Esophagus muscularis mucosa (tissue), 4 donors: ENCODE results near the gene NIPBL. TPM values are rescaled to one million over a fixed set of nuclear protein-coding genes. Genes with fewer than 3 reads are reported as not detected.

Experiments
- DNase-seq: peaks from one replicate; pipeline ENCODE4 v3.0.0-alpha.2; 2017; ENCODE audit errors: extremely low spot score
- H3K27ac ChIP-seq, 4 donors: fragments of 200-600 bp; sonication (generic); replicated peaks in 1 of 4; 1 replicate in 3 of 4; 2 replicates in 1 of 4; pipeline ENCODE4 v1.5.1; 2016 to 2019; ENCODE audit warnings: mild to moderate bottlenecking in 1 of 4
- H3K27me3 ChIP-seq, 4 donors: fragments of 200-600 bp; sonication (generic); one replicate each; pipeline versions ENCODE4 v1.5.1 to v1.6.0; 2016 to 2019
- H3K36me3 ChIP-seq, 4 donors: fragments of 200-600 bp; sonication (generic); one replicate each; pipeline ENCODE4 v1.5.1; 2016 to 2019
- H3K4me1 ChIP-seq, 4 donors: fragments of 200-600 bp; sonication (generic); one replicate each; pipeline ENCODE4 v1.5.1; 2016 to 2019
- H3K4me3 ChIP-seq, 4 donors: fragments of 200-600 bp; sonication (generic); 1 replicate in 2 of 4; 2 replicates in 2 of 4; pipeline ENCODE4 v1.5.1; 2016 to 2019; ENCODE audit warnings: mild to moderate bottlenecking in 4 of 4, moderate library complexity in 1 of 4
- H3K9me3 ChIP-seq, 4 donors: fragments of 200-600 bp; sonication (generic); 1 replicate in 3 of 4; 2 replicates in 1 of 4; pipeline ENCODE4 v1.5.1; 2016 to 2019
- EP300 ChIP-seq: sonication (generic); formaldehyde crosslinking; IDR thresholded peaks from one replicate; pipeline ENCODE4 v1.6.1; 2017; ENCODE audit warnings: antibody characterized with exemption
- POLR2A ChIP-seq: fragments of 450-650 bp; IDR thresholded peaks from one replicate; pipeline ENCODE4 v1.6.1; 2017; ENCODE audit warnings: antibody characterized with exemption, moderate library complexity, mild to moderate bottlenecking, low read depth
- POLR2AphosphoS5 ChIP-seq, 2 donors: sonication (generic); formaldehyde crosslinking; IDR thresholded peaks; one replicate each; pipeline ENCODE4 v1.6.1; 2017; ENCODE audit warnings: antibody characterized with exemption in 2 of 2
- WGBS: methylation state at CpG from one replicate; pipeline ENCODE4 v1.1.5; 2018; 5-methylcytosine and 5-hydroxymethylcytosine counted together
- intact Hi-C: fragments of 100-400 bp; cut with DNase I; formaldehyde crosslinking; loops from one replicate; pipeline ENCODE4 v1.15.1; 2023
- total RNA-seq, 4 donors: library from RNA; depleted of rRNA; stranded (reverse); fragments of >200 nt; gene quantifications; one replicate each; pipeline versions ENCODE4 v1.1.0 to v1.2.1, GENCODE V29; 2016
- TF ChIP-seq, protein P1 (sequence below), 3 experiments: fragments of 200-600 bp in 2 of 3; fragments of 450-650 bp in 1 of 3; sonication (generic) in 2 of 3; IDR thresholded peaks; one replicate each; pipeline ENCODE4 v1.5.1; 2017 to 2019; ENCODE audit warnings: antibody characterized with exemption in 3 of 3, mild to moderate bottlenecking in 2 of 3, moderate library complexity in 1 of 3

The NIPBL gene
- total RNA-seq, 4 donors from 2014 or later = 38.9 to 50.3 (median 40.0) TPM

DNA sequence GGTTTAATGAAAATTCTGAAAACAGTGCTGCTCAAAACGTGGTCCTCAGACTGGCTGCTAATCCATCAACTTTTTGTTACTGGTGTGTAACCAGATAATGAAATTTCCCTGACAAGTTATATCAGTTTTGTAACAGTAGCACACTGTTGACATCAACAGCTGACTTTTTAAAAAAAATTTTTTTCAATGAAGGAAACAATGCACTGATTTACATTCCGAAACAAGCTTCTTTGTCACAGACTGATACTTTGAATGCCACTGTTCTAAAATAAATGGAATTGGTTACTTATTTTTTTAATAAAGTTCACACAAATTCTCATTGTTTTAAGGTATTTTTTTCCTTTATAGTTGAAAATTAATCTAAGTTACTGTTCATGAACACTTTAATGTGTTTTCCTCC lies 169.1 kb downstream of the NIPBL start:
- Histone ChIP-seq H3K4me3 (no peak overlapping the region), H3K9me3 (no peaks in the 10 kb centered on the region), H3K4me1 (peaks cover 0 to 1% (median 0%) of the 10 kb centered on the region in 4 donors), H3K27ac (no peak overlapping the region), H3K27me3 (no peaks in the 10 kb centered on the region), H3K36me3 (peaks cover 20 to 94% (median 69%) of the 10 kb centered on the region in 4 donors)
- intact Hi-C loops = no loop called here
- WGBS = 88% methylated on average over 2 of the region's 2 CpGs
- TF ChIP-seq, protein P1, sequence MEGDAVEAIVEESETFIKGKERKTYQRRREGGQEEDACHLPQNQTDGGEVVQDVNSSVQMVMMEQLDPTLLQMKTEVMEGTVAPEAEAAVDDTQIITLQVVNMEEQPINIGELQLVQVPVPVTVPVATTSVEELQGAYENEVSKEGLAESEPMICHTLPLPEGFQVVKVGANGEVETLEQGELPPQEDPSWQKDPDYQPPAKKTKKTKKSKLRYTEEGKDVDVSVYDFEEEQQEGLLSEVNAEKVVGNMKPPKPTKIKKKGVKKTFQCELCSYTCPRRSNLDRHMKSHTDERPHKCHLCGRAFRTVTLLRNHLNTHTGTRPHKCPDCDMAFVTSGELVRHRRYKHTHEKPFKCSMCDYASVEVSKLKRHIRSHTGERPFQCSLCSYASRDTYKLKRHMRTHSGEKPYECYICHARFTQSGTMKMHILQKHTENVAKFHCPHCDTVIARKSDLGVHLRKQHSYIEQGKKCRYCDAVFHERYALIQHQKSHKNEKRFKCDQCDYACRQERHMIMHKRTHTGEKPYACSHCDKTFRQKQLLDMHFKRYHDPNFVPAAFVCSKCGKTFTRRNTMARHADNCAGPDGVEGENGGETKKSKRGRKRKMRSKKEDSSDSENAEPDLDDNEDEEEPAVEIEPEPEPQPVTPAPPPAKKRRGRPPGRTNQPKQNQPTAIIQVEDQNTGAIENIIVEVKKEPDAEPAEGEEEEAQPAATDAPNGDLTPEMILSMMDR (IDR thresholded peaks at IDR 0.05) = no peak
- TF ChIP-seq POLR2AphosphoS5 (IDR thresholded peaks at IDR 0.05) = no peak
- TF ChIP-seq EP300 = no peak
- TF ChIP-seq POLR2A = no peak
- DNase-seq = no peak

DNA sequence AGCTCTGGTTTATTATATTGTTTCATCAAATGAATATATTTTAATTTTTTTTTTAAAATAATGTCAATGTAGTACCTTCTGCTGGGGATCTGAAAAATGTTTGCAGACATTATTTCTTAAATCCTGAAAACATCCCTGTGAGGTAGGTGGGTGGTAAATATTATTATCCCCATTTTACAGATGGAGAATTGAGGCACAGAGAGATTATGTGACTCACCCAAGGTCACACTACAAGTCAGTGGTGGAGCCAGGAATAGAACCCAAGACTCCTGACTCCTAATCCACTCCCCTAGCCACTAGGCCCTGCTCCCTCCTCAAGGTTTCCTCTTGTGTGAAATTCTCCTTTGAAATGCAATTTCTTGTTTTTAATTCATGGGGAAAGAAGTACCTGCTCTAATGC lies 171.4 kb downstream of the NIPBL start:
- TF ChIP-seq, protein P1 (IDR thresholded peaks at IDR 0.05) = no peak
- no peak for TF ChIP-seq POLR2AphosphoS5 (IDR thresholded peaks at IDR 0.05)
- no peak for TF ChIP-seq EP300
- no peak for TF ChIP-seq POLR2A
- intact Hi-C loops = no loop called here
- H3K4me3 ChIP-seq = no peak overlapping the region
- DNase-seq = no peak
- H3K4me1 ChIP-seq = no peaks in the 10 kb centered on the region
- H3K27ac ChIP-seq = no peak overlapping the region
- peaks cover 31 to 100% (median 76%) of the 10 kb centered on the region in 4 donors for H3K36me3 ChIP-seq
- H3K9me3 ChIP-seq = no peaks in the 10 kb centered on the region
- no peaks in the 10 kb centered on the region for H3K27me3 ChIP-seq

DNA sequence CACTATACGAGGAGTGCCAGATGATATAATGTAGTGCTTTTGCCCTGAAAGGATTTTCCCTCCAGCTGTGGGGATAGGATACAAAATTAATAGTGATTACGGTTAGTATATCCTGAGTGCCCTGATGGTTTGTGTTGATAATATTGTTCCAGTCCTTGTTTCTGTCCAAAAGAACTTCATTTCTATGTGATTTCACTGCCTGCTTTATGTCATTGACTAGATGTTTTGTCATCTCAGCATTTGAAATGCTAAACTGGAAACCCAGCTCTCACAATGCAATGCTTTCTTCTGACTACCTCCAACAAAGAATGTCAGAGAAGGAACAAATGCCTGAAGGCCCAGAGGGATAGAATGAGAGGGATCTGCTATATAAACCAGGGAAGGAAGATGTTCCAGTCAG lies 177.8 kb downstream of the NIPBL start:
- DNase-seq = no peak
- no peak overlapping the region for H3K4me3 ChIP-seq

GRCh38 chr5:37055383-37055990 lies 178.9 kb downstream of the NIPBL start:
- TF ChIP-seq POLR2AphosphoS5 (IDR thresholded peaks at IDR 0.05) = no peak
- TF ChIP-seq, protein P1 (IDR thresholded peaks at IDR 0.05) = no peak
- no peak for TF ChIP-seq POLR2A
- TF ChIP-seq EP300 = no peak
- Histone ChIP-seq H3K4me3 (no peak overlapping the region), H3K36me3 (peaks cover 28 to 93% (median 71%) of the 10 kb centered on the region in 4 donors), H3K27ac (no peak overlapping the region), H3K27me3 (no peaks in the 10 kb centered on the region), H3K9me3 (no peaks in the 10 kb centered on the region), H3K4me1 (no peaks in the 10 kb centered on the region)
- 88% methylated on average over 1 of the region's 1 CpG for WGBS
- intact Hi-C loops = loop anchor here (10.0 kb wide), 2 partner anchors 109 to 259 kb away; no protein-coding TSS in a partner anchor
- no peak for DNase-seq

More for the DNA sequence above, 177.8 kb downstream of the NIPBL start:
- WGBS = 78% methylated on average over 2 of the region's 2 CpGs
- H3K27ac ChIP-seq = no peak overlapping the region
- H3K9me3 ChIP-seq = no peaks in the 10 kb centered on the region
- no peaks in the 10 kb centered on the region for H3K4me1 ChIP-seq
- peaks cover 31 to 95% (median 75%) of the 10 kb centered on the region in 4 donors for H3K36me3 ChIP-seq
- intact Hi-C loops = loop anchor here (10.0 kb wide), 2 partner anchors 110 to 260 kb away; no protein-coding TSS in a partner anchor
- TF ChIP-seq, protein P1 (IDR thresholded peaks at IDR 0.05) = no peak
- TF ChIP-seq EP300 (no peak), POLR2AphosphoS5 (IDR thresholded peaks at IDR 0.05) (no peak), POLR2A (no peak)
- H3K27me3 ChIP-seq = no peaks in the 10 kb centered on the region
